G401.6 (cell line): ENCODE measurements around the gene OR9Q1.

ENCODE experiments used
- FAIRE-seq: peaks from 2 replicates; lab custom pipeline; 2012; peaks lifted over from hg19 to GRCh38; lab: Jason Lieb, UNC

The OR9Q1 gene

DNA sequence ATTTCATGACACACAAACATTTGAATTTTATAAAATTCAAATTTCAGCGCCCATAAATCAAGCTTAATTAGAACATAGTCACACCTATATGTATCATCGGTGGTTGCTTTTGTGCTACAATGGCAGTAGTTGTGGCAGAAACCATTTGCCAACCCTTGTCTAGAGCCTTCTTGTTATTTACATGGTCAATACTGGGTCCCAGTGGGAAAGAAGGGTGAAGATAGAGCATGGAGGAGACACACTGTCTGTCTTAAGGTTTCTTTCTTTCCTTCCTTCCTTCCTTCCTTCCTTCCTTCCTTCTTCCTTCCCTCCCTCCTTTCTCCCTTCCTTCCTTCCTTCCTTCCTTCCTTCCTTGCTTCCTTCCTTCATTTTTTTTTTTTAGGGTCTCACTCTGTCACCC lies 10.8 kb downstream of the OR9Q1 start:
- FAIRE-seq = no peak

- FAIRE-seq = no peak
Measured at GRCh38 chr11:58039589-58039988, 15.9 kb downstream of the OR9Q1 start.

DNA sequence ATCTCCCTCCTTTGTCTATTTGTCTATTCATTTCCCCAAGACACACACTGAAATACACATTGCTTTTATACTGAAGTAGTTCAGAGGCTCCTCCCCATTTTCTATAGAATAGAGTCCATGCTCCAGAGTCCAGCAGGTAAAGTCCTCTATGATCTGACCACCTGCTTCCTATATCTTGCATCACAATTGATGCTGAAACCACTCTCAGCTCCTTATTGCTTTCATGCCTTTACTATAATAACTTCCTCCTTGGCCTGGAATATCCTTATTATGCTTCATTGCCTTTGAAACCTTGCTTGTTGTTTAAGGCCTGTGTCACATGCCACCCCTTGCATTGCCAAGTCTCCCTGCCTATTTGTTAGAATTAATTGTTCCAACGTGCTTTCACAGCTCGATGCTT lies 19.7 kb downstream of the OR9Q1 start:
- no peak for FAIRE-seq

DNA sequence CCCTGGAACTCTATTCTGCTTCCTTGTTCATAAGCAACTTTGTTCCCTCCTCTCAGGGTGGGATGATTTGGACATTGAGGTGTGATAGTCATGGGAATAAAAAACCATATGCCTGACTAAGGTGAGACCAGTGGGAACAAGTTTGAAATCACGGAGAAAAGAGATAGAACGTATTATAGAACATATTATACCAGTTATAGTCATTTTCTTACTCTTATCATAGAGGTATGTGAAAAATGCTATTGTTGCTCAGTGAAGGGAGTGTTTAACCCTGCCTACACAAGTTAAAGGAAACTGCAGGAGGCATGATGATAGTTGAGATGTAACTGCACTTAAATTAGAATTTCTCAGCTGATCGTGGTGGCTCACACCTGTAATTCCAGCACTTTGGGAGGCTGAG lies 22.6 kb downstream of the OR9Q1 start:
- FAIRE-seq = no peak

DNA sequence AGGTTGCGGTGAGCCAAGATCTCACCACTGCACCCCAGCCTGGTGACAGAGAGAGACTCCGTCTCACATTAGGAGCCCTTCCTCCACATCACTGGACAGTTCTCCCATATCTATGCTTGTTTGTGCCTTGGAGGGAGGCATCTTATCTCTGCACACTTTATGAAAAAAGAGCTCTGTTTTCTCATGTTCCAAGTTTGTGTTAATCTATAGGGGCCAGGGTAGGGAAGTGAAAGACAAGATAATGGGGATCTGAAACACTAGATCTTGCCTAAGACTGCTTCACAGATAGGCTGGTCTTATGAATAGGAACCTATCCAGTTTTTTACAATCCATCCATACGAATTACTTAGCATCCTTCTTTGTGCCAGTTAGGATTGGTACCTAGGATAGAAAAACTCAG lies 24.1 kb downstream of the OR9Q1 start:
- no peak for FAIRE-seq

DNA sequence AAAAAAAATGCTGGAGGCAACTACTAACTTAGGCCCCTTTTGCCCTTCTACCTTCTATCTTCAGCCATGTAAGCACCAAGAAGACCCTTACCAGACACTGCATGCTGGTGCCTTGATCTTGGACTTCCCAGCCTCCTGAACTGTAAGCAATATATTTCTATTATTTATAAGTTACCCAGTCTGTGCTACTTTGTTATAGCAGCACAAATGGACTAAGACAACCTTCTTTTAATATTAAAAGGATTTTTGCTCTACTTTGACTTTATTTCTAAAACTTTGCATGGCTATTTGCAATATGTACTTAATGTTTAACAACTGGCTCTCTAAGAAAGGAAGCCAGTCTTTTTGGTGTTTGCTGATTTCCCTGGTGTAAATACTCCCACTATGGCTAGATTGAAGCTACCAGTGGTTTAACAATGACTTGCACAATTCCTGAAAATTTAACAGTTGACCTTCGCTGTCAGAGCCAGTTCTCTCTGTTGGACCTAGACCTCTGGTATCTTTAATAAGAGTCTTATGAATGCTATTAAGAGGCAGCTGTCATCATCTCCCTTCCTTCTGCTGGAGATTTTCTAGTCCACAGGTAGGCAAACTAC lies 32.2 kb downstream of the OR9Q1 start:
- FAIRE-seq = no peak

DNA sequence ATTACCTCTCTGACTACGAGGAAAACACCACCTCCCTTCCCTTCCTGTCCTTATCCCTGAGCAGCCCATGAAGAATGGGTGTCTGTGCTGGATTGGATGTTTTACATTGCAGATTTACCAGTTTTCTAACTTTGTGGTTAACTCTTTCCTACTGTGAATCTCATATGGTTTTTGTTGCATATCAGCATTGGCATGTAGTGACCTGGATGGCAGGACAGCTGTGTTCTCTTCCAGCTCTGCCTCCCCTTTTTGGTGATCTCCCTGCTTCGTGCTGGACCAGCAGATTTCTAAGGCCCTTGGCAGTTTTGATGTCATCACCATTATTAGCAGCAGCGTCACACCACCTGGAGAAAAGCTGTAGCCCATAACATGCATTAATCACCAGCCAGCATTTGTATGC lies 33.8 kb downstream of the OR9Q1 start:
- FAIRE-seq = no peak

- FAIRE-seq = no peak
Measured at GRCh38 chr11:58058276-58059006, 34.8 kb downstream of the OR9Q1 start.

DNA sequence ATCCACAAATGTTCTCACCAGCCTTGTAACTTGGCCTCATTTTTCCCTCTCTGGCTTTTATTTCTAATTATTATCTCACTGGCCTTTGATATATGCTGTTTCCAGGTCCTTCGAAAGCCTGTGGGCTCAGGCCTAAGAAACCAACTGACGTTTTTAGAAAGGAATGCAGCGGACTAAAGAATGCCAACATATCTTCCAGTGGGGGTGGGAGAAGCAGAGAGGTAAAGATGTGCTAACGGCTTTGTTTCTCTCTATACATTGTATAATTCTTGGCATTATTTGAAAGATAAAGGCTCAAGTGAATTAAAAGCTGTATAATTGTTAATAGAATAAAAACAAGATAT lies 35.3 kb downstream of the OR9Q1 start:
- FAIRE-seq = no peak

DNA sequence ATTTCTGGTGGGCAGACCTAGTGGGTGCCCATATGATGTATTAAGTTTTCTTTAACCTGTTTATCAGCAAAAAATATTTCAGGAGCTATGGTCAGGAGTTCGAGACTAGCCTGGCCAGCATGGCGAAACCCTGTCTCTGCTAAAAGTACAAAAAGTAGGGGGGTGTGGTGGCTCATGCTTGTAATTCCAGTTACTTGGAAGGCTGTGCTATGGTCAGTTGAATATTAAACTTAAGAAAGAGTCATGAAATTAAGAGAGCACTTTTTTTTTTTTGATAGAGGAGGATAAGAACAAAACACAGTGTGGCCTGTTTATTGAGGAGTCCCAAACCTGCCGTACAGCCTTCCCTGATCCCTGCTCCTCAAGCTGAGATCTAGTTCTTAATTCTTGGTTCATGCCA lies 36.9 kb downstream of the OR9Q1 start:
- FAIRE-seq = no peak

DNA sequence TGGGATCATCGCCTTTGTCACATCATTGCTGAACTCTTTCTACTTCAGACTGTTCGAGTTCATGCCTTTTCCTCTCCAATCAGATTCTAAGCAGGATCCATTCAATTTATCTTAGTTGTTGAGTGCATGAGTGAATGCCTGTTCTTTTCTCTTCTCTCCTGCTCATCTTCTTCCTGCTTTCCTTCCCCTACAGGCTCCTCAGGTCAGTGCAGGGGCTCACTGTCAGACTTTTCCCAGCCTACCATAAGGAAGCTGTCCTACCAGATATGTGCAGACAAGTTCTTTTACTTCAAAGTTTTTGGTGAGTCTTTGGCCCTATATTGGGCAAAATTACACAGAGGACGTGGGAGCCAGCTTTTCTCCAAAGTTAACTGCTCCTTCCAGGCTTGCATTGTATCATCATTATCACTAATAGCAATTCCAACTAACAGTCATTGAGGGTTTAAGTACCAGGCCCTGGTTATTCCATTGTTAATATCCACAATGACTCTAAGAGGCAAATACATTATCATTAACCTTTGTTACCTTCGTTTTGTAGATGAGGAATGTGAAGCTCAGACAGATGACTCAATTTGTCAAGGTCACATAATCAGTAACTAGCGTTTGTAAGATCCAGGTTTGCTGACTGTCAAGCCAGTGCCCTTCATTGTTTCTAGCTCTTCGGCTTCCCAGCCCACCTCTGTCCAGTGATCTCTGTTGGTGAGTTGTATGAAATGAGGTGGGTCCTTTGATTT lies 37.4 kb downstream of the OR9Q1 start:
- no peak for FAIRE-seq

- no peak for FAIRE-seq
Measured at GRCh38 chr11:58061813-58062212, 38.1 kb downstream of the OR9Q1 start.

DNA sequence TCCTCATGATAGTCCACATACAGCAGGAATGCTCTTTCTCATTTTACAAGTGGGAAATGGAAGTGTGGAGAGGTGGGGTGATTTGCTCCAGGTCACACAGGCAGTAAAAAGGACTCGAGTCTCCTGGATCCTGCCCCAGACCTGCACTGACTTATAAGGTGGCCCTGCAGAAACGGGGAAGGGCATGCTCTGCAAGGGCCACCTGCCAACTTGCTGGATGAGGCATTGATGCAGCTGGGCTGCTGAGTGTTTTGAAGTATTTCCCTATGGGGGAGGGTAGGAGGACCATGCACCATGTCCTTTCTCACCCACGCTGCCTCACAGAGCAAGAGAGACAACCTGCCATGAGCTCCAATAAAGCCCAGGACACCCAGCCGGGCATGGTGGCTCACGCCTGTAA lies 44.0 kb downstream of the OR9Q1 start:
- no peak for FAIRE-seq

DNA sequence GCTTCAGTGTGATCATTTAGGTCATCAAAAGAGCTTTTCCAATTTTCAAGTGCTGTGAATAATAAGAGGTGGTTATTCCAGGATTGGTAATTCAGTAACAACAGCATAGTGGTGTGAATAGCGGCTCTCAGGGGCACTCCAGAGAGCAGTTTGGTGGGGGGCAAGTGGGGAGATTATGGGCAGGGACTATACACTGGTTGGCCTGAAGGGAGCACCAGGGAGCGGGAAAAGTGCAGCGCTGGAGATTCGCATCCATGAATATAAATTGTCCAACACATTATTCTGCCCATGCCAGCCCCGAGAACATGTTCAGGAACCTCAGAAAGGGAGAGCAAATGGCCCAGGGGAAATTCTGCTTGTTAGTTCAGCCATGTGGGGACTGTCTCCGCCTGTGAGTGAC lies 45.0 kb downstream of the OR9Q1 start:
- FAIRE-seq = no peak

DNA sequence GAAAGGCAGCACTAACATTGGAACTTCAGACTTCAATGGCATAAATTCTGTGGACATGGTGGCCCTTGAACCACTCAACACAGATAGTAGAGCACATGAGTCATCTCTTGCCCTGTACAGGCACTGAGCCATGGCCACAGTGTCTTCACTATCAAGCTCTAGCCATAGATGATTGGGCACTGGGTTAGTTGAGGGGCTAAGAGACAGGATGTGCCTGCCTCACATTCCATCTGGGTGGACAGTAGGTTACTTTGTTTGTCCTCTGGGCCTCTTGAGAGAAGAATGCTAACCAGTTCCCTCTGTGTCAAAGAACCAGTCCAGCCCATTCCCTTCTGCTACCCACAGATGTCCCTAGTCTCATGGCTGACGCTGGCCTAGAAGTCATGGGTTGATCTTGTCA lies 46.9 kb downstream of the OR9Q1 start:
- FAIRE-seq = no peak

DNA sequence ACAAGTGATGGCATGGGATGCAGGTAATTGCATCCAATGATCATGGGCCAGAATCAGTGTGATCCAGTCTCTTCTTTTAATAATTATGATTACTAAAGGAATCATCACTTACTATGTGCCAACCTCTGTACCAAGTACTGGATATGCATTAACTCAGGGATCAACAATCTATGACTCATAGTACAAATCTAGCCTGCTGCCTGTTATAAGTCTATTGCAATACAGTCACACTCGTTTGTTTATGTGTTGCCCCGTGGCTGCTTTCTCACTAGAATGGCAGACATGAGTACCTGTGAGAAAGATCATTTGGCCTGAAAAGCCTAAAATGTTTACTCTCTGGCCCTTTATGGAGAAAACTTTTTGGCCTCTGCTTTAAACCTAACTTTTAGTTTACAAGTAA lies 52.1 kb downstream of the OR9Q1 start:
- no peak for FAIRE-seq

- no peak for FAIRE-seq
Measured at GRCh38 chr11:58086528-58086927, 62.8 kb downstream of the OR9Q1 start.

DNA sequence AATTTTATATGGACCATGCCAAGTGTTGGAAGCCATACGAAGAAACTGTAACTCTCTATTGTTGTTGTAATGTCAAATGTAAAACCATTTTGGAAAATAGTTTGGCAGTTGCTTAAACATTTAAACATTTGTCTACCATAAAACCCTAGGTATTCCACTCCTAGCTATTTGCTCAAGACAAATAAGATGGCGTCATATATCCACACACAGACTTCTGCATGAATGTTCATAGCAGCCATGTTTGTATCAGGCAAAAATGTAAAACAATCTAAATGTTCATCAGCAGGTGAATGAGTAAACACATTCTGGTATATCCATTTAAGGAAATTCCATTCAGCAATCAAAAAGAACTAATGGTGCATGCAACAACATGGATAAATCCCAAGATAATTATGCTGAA lies 73.8 kb downstream of the OR9Q1 start:
- FAIRE-seq = no peak

DNA sequence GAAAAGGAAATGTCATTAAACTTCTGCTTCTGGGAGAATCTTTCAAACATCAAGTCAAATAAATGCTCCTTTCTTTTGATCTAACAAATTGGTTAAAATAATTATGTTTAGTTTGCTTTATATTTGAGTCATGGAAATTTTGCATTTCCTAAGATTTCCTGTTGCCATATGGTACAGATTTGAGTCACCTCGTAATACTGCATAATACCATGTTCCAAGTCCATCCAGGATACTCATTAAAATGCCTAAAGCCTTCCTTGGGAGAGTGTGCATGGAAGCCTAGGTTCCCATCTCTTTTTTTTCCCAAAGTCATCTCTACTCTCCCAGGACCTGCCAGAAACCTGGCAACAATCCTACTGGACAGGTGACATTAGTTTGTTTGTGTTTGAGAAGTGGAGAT lies 97.4 kb downstream of the OR9Q1 start:
- FAIRE-seq = no peak

DNA sequence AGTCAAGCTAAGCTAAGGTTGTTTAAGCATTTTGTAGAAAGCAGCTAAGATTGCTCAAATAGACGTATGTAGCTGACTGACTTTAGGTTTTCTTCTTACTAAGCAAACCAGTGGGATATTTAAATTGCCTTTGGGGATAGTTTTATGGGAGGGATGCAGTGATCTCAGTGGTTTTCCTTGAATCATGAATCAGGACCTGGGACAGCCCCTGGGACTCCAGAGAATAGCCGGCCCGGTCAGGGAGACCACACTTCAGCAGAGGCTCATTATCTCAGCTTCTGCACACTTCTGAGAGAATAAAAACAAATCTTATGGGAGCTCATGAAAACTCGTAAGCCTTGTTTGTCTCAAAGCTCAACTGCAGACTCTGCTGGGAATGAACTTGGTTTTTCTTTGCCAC lies 101.8 kb downstream of the OR9Q1 start, which contains the start of gene OR9I1:
OR9I1 (minus strand) TSS at position 62 of the 400 bp plus-strand sequence. CDS start 6,086 bp downstream, outside the sequence.
- no peak for FAIRE-seq

GRCh38 chr11:58127350-58127749 lies 103.7 kb downstream of the OR9Q1 start:
- FAIRE-seq = no peak

DNA sequence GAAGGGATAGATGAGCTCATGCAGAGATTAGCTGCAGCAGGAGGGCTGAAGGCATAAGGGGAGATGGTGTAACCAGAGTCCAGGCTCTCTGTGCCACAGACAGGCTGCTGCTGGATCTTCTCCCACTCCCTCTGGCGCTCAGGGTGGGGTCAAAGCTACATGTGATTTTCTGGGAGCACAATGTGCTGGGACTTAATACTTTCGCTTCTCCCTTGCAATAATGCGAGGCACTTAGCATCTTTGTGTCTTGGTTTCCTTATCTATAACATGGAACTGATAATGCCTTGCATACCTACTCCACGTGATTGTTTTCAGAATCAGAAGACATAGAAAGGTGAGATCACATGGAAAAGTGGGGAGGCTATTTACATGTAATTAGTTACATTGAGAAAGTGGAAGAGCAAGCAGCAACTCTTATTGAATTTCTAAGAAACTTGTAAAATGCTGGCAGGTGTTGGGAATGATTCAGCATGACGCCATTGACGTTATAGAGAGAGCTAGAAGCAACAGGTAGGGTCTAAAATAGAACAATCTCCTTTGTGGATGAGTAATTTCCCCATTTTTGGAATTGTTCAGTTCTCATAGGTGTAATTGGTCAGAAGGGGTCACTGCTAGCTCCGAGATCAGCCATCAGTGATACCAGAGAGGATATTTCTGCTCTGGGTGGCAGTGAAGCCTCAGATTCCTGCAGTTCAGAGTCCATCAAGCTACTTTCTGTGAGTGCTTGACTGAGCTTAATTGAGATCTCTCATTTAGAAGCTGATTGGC lies 109.8 kb downstream of the OR9Q1 start:
- no peak for FAIRE-seq

DNA sequence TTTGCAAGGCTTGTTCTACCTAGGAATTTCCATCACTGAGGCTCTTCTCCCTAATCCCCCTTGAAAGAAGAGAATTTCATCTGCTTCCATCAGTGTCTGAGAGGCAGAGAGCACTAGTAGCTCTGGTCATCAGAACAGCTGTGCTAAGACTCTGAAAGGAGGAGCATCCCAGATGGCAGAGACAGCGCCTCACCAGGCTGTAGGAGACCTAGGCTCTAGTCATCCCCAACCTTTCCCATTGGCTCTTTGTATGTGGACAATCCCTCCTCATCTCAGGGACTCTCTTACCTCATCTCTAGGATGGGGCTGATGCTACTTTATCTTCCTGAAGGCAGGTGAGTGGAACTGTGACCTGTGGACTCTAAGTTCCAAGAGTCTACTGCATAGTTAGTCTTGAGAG lies 110.5 kb downstream of the OR9Q1 start:
- FAIRE-seq = no peak
